ENCODE results near the gene THOC7. TPM values are rescaled to one million over a fixed set of nuclear protein-coding genes. Genes with fewer than 3 reads are reported as not detected.

Gene THOC7
- total and polyA plus RNA-seq, 2 experiments from 2014 or later: 61.7 to 67.3 TPM

DNA sequence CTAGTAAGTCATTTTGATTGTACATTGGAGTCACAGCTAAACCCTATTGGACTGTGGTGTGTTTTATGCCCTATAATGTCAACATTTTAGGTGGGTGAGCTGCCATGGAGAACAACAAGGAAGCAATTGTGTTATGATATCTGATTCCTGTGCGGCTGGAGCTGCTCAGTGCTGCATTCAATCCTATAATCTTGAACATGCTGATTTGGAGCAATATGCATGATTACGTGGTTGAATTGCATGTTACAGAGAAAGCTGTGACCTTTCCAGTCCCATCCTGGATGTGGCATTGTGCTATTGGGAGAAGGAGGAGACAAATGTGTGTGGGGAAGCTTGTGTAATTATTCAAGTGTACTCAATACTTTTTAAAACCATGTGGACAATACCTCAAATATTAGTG lies 64.7 kb downstream of the THOC7 start:
- TF ChIP-seq CTCF (IDR thresholded peaks at IDR 0.05; ENCODE audit: poor library complexity): no peak
- TF ChIP-seq EZH2 (IDR thresholded peaks at IDR 0.05; ENCODE audit: borderline replicate concordance): no peak
- TF ChIP-seq EZH2phosphoT487 (IDR thresholded peaks at IDR 0.05; ENCODE audit: low read depth, severe bottlenecking, unreplicated experiment): no peak
- Histone ChIP-seq H3K4me1 (ENCODE audit: insufficient read depth) (no peaks in the 10 kb centered on the region), H3K36me3 (replicated peaks; ENCODE audit: insufficient read depth, low read depth) (no peaks in the 10 kb centered on the region), H4K20me1 (ENCODE audit: insufficient read depth, poor library complexity, severe bottlenecking) (no peaks in the 10 kb centered on the region), H3K9me2 (replicated peaks; ENCODE audit: insufficient read depth) (no peaks in the 10 kb centered on the region), H3K27me3 (no peaks in the 10 kb centered on the region), H3K4me3 (no peak overlapping the region), H2AFZ (no peak overlapping the region), H3K79me2 (no peaks in the 10 kb centered on the region), H3K9me3 (ENCODE audit: low read depth) (no peaks in the 10 kb centered on the region), H3K4me2 (no peak overlapping the region), H3K27ac (no peak overlapping the region)
- DNase-seq (ENCODE audit: low spot score): no peak
- WGBS (ENCODE audit: low lambda C conversion rate, missing lambda C conversion rate): 83% methylated on average over 2 of the region's 2 CpGs

DNA sequence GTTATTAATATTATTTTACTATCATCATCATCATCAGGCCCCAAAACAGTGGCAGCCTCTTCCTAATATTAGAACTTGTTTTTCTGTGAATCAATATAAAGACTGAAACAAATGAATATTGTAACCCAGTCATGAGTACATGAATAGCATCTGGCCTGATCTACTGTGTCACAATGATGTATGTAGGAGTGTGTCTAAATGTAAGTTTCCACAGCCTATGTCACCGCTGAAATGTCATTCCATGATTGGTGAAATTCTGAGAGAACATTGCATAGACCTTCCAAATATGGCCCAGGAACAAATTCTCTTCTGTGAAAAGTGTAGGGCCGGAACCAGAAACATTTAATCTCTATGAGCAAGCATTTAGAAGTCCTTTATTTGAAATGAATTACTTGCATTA lies 65.1 kb downstream of the THOC7 start:
- TF ChIP-seq CTCF (IDR thresholded peaks at IDR 0.05; ENCODE audit: poor library complexity): no peak
- no peak for TF ChIP-seq EZH2phosphoT487 (IDR thresholded peaks at IDR 0.05; ENCODE audit: low read depth, severe bottlenecking, unreplicated experiment)
- no peak for TF ChIP-seq EZH2 (IDR thresholded peaks at IDR 0.05; ENCODE audit: borderline replicate concordance)
- H3K36me3 ChIP-seq (replicated peaks; ENCODE audit: insufficient read depth, low read depth): no peaks in the 10 kb centered on the region
- no peak overlapping the region for H2AFZ ChIP-seq
- no peak overlapping the region for H3K4me3 ChIP-seq
- no peak for DNase-seq (ENCODE audit: low spot score)
- no peaks in the 10 kb centered on the region for H3K9me3 ChIP-seq (ENCODE audit: low read depth)
- H3K4me1 ChIP-seq (ENCODE audit: insufficient read depth): no peaks in the 10 kb centered on the region
- H3K27ac ChIP-seq: no peak overlapping the region
- no peaks in the 10 kb centered on the region for H3K79me2 ChIP-seq
- WGBS (ENCODE audit: low lambda C conversion rate, missing lambda C conversion rate): 94% methylated on average over 2 of the region's 2 CpGs
- H3K9me2 ChIP-seq (replicated peaks; ENCODE audit: insufficient read depth): no peaks in the 10 kb centered on the region
- no peaks in the 10 kb centered on the region for H4K20me1 ChIP-seq (ENCODE audit: insufficient read depth, poor library complexity, severe bottlenecking)
- H3K27me3 ChIP-seq: no peaks in the 10 kb centered on the region
- no peak overlapping the region for H3K4me2 ChIP-seq

DNA sequence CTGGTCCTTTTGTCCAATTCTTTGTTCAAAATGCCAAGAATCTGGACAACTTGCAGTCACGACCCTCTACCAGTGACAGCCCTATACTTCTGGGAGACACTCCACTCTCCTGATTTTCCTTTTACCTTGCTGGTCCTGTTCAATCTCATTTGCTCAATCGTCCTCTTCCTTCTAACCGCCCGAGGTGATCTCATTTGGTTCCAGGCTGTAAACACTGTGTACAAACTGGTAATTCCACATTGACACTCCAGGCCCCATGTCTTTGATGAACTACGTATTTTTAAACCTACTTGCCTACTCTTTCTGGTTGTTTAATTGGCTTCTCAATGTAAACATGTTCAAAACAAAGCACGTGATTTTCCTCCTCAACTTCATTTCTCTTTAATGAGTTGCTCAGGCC lies 68.2 kb downstream of the THOC7 start:
- no peaks in the 10 kb centered on the region for H3K9me3 ChIP-seq (ENCODE audit: low read depth)
- no peaks in the 10 kb centered on the region for H3K4me1 ChIP-seq (ENCODE audit: insufficient read depth)
- 62% methylated on average over 6 of the region's 6 CpGs for WGBS (ENCODE audit: low lambda C conversion rate, missing lambda C conversion rate)
- H3K4me2 ChIP-seq: no peak overlapping the region
- no peaks in the 10 kb centered on the region for H3K9me2 ChIP-seq (replicated peaks; ENCODE audit: insufficient read depth)
- no peak overlapping the region for H3K4me3 ChIP-seq
- H3K79me2 ChIP-seq: no peaks in the 10 kb centered on the region
- no peak for DNase-seq (ENCODE audit: low spot score)
- TF ChIP-seq EZH2 (IDR thresholded peaks at IDR 0.05; ENCODE audit: borderline replicate concordance) (no peak), EZH2phosphoT487 (IDR thresholded peaks at IDR 0.05; ENCODE audit: low read depth, severe bottlenecking, unreplicated experiment) (no peak), CTCF (IDR thresholded peaks at IDR 0.05; ENCODE audit: poor library complexity) (no peak)
- no peaks in the 10 kb centered on the region for H3K36me3 ChIP-seq (replicated peaks; ENCODE audit: insufficient read depth, low read depth)
- no peaks in the 10 kb centered on the region for H4K20me1 ChIP-seq (ENCODE audit: insufficient read depth, poor library complexity, severe bottlenecking)
- no peak overlapping the region for H2AFZ ChIP-seq
- no peak overlapping the region for H3K27ac ChIP-seq
- H3K27me3 ChIP-seq: no peaks in the 10 kb centered on the region

- H3K27ac ChIP-seq: no peak overlapping the region
- H3K4me2 ChIP-seq: no peak overlapping the region
- no peaks in the 10 kb centered on the region for H3K79me2 ChIP-seq
- DNase-seq (ENCODE audit: low spot score): peak; percentile 19
- TF ChIP-seq EZH2phosphoT487 (IDR thresholded peaks at IDR 0.05; ENCODE audit: low read depth, severe bottlenecking, unreplicated experiment): no peak
- peak; percentile 55 for TF ChIP-seq CTCF (IDR thresholded peaks at IDR 0.05; ENCODE audit: poor library complexity)
- no peaks in the 10 kb centered on the region for H3K4me1 ChIP-seq (ENCODE audit: insufficient read depth)
- no peaks in the 10 kb centered on the region for H3K36me3 ChIP-seq (replicated peaks; ENCODE audit: insufficient read depth, low read depth)
- no peak overlapping the region for H3K4me3 ChIP-seq
- no peaks in the 10 kb centered on the region for H4K20me1 ChIP-seq (ENCODE audit: insufficient read depth, poor library complexity, severe bottlenecking)
- peaks cover 1% of the 10 kb centered on the region for H3K27me3 ChIP-seq
- 25% methylated on average over 1 of the region's 1 CpG for WGBS (ENCODE audit: low lambda C conversion rate, missing lambda C conversion rate)
- no peaks in the 10 kb centered on the region for H3K9me3 ChIP-seq (ENCODE audit: low read depth)
- no peak overlapping the region for H2AFZ ChIP-seq
- H3K9me2 ChIP-seq (replicated peaks; ENCODE audit: insufficient read depth): no peaks in the 10 kb centered on the region
Measured at GRCh38 chr3:63791974-63792373, 71.6 kb downstream of the THOC7 start.
